HG03442 (cell line): ENCODE results near the gene ATF6B.
"Not testable (repeated sequence)": the region's sequence is repeated elsewhere in the genome, so short reads cannot be mapped to it uniquely, and the experiment has no call there.

Experiments used
- ATAC-seq: cut with Tn5 transposase; IDR thresholded peaks from one replicate; pipeline ENCODE4 v1.9.1; 2021; ENCODE audit warnings: mild to moderate bottlenecking, moderate library complexity; ENCODE audit not compliant: unreplicated experiment

The ATF6B gene

DNA sequence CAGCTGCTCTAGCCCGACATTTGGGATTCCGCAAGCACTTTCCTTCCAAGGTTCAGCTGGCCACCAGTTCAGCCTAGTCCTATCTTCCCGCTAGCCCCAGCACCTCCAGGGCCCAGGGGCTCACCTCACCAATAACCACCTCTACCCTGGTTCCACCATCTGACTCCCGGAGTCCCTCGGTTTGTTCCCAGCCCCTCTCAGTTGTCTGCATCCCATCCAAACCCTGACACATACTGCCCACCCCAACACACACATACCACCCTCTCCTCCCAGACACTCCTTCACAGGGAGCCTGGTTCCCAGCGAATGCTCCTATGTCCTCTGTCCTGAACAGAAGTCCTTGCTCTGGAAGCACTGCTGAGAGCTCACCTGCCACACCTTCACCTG is 19.3 kb downstream of the ATF6B start:
- no peak for ATAC-seq

DNA sequence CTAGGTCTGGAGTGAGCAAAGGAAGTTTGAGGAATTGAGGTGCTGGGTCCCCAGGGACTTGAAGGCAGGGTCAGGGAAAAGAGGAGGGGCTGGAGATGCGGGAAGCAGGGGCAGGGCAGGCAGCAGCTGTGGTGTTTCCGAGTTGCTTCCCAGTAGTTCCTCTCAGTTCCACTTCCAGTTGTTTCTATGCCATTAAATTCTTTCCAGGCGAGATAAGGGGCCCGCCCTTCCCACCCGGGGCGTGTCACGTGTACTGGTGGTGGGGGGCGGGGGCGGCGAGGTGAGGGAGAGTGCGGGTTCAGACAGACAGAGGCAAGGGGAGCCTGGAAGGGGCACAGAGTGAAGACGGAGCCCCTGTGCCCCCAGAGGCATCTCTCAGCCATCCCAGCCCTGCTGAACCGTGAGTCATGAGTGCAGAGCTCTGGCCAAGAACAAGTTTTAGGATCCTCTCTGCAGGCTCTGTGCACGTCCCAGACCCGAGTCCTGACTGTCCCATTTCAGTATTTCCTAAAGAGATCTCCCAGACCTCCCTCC is 19.9 kb downstream of the ATF6B start:
- no peak for ATAC-seq

DNA sequence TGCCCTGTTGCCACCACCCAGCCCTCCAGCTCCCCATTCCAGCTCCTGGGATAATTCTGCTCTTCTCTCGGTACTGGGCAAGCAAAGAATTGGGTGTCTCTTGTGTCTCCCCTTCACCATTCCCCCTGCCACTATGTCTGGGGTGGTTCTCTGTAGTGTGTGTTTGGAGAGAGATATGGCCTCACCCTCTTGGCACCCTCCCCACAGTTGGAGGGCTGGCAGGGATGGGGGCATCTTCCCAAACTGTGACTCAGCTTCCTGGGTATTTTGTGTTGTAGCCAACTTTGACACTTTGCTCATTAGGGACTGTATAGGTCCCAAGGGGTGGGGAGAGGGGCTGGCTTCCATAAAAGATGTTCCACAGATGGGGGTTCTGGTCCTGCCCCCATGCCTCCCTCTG is 20.6 kb downstream of the ATF6B start:
- ATAC-seq, result no peak

DNA sequence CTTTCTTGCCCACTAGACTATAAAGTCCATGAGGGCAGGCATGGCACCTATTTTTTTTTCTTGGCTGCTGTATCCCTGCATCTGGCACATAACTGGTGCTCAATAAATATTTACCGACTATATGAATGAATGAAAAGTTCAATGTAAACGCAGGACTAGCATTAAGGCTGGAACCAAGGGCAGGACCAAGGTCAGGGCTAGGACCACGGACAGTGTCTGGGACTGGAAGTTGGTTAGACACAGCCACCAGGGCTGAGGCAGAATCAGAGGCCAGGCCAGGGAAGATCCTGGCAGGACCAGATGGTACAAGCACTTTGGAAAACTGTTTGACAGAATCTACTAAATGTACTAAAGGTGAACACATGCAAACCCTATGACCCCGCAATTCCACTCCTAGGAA is 22.6 kb downstream of the ATF6B start:
- no peak for ATAC-seq

DNA sequence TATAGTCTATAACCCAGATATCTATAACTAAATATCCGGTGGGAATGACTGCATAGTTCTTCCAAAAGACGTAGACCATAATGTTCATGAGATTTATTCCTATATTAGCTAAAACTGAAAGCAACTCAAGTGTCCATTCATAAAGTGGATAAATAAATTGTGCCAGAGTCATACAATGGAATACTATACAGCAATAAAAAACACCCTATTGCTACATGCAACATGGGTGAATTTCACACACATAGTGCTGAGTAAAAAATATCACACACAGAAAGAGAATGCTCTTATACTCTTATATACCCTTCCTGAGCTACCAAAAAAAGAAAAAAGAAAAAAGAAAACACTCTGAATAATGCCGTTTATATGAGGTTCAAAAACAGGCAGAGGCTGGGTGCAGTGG is 25.8 kb downstream of the ATF6B start:
- ATAC-seq, result no peak

DNA sequence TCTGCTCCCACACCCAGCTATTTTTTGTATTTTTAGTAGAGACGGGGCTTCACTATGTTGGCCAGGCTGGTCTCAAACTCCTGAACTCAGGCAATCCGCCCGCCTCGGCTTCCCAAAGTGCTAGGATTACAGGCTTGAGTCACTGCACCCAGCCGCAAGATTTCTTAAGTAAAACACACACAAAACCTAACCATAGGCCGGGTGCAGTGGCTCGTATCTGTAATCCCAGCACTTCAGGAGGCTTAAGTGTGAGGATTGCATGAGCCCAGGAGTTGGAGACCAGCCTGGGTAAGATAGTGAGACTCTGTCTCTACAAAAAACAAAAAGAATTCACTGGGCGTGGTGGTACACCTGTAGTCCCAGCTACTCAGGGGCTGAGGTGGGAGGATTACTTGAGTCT is 27.8 kb downstream of the ATF6B start:
- ATAC-seq, result not testable (repeated sequence)

DNA sequence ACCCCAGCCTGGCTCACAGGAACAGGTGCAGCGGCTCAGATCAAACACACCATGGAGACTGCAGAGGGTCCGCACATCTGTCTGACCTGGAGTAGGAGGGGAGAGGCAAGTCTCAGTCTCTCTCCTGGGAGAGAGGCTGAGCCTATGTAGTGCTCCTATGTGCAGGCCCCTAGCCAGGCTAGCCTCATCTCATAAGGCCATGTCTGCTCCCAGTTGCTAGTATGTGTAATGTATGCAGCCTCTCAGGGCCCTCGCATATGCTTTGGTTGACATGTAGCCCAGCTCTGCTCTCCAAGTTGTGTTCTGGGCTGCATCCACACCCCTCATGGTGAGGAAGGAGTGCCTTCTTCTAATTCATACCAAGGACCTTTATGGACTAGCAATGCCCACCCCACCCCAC is 30.7 kb downstream of the ATF6B start:
- no peak for ATAC-seq

DNA sequence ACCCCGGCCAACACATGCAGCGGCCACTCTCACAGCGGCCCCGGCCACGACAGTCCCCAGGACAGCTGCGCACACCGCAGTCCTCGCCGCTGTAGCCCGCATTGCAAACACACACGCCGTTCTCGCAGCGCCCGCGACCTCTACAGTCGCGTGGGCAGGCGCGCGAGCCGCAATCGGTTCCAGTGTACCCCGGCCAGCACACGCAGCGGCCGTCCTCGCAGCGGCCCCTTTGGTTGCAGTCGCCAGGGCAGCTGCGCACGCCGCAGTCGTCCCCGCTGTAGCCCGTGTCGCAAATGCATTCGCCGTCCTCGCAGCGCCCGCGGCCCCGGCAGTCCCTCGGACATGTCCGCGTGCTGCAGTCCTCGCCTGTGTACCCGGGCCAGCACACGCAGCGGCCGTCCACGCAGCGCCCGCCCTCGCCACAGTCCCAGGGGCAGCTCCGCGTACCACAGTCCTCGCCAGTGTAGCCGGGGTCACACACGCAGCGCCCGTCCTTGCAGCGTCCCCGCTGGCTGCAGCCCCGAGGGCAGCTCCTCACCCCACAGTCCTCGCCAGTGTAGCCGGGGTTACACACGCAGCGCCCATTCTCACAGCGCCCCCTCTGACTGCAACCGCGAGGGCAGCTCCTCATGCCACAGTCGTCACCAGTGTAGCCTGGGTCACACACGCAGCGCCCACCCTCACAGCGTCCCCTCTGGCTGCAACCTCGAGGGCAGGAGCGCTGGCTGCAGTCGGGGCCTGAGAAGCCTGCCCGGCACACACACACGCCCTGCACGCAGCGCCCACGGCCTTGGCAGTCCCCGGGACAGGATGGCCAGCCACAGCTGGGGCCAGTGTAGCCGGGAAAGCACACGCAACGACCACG is 31.4 kb downstream of the ATF6B start:
- no peak for ATAC-seq

DNA sequence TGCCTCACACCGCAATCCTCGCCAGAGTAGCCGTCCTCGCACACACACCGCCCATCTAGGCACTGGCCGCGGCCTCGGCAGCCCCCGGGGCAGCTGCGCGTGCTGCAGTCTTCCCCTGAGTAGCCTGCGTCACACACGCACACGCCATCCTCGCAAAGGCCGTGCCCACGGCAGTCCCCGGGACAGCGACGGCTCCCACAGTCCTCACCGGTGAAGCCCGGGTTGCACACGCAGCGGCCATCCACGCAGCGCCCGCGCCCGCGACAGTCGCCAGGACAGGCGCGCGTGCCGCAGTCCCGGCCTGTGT is 32.0 kb downstream of the ATF6B start:
- no peak for ATAC-seq

DNA sequence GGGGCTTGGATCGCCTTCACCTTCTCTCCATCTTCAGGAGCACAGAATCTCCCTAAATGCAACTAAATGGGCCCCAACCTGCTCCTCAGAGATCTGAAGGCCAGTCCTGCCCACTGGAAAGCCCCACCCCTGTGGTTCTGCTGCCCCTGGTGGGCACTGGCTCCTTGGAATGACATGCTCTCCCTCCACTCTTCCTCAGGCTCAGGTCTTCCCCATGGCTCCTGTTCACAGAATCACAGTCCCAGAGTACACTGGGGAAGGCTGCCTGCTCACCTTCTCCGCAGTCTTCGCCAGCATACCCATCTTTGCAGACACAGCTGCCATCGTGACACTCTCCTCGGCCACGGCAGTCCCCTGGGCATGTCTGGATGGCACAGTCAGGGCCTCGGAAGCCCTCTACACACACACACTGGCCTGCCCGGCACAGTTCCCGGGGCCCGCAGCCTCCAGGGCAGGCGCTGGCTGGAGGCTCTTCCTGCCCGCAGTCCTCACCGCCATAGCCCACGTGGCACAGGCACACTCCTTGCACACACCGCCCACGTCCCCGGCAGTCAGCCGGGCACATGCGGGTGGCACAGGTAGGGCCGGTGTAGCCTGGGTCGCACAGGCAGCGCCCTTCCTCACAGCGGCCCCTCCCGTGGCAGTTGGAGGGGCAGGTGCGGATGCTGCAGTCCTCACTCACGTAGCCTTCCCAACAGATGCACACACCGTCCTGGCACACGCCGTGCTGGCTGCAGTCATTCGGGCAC is 32.5 kb downstream of the ATF6B start:
- no peak for ATAC-seq

DNA sequence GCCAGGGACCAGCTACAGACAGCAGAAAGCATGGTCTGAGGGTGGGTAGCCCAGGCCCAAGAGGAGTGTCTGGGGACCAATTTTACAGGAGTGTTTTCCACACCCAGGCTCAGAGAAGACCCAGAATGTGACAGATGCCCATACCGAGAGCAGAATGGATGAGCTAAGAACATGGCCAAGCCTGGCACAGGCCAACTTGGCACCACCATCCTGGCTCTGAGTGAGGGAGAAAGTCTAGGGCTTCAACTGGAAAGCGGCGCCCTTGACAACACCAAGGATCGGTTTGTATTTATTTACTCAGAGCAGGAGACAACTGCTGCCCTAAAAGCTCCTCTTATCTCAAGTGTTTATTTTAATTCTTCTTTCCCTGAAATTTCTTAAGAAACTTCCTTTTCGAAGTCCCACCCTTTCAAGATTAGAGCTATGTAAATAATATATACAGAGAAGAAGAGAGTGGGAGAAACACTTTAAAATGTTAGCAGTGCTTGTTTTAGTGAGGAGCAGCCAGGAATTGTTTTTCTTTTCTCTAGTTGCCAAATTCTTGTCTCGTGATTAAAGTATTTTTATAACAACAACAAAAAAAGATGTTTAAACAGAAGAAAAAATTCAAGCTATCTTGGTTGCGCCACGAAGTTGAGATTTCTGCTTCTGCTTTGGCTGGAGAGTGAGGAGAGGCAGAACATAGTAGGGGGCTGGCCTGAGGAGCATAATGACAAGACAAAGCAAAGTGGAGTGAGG is 35.1 kb downstream of the ATF6B start:
- no peak for ATAC-seq

DNA sequence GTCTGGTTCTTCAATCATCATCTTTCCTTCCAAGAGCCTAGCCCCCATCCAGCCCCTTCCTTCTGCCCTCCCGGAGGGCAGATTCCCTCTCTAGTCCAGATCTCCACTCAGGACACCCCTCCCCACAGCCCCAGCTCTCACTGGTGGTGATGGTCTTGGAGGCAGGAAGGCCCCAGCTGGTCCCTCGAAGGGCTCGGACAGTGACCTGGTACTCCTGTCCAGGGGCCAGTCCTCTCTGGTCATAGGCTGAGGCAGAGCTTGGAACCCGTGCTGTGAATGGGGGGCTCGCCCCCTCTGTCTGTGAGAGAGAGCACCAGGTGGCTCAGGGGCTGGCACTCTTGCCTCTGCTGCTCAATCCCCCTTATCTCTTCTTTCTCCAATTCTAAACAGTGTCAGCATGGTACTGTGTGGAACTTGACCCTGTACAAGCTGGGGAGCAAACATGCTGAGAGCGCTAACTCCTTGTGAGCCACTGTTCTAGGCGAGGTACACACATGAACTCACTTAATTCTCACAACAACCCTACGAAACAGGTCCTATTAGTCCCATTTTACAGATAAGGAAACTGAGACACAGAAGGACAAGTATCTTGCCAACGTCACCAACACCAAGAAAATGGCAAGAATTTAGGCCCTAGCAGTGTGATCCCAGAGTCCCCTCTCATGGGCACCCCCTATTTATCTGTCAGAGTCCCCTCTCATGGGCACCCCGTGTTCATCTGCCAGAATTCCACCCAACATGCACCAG is 38.8 kb downstream of the ATF6B start:
- no peak for ATAC-seq

DNA sequence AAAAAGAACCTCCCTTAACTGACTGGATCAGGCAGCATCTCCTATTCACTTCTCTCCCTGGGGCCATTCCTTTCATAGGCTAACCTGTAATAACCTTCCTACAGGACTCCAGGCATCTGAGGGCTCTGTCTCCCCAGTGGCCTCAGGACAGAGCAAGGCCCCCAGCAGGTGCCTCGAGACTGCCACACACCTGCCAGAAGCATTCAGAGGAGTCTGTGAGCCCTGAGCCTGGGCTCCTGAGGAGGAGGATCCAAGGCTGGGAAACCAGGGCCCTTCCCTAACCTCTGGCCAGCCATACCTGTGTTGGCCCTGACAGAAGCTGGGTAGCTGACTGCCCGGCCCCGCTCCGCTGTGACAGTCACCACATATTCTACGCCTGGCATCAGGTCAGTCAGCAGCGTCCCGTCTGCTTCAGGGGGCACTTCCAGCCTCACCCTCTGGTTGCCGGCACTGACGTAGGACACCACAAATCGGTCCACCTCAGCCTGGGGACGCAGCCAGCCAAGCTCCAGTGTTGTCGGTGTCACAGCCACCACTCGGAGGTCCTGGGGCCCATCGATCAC is 39.5 kb downstream of the ATF6B start:
- no peak for ATAC-seq

DNA sequence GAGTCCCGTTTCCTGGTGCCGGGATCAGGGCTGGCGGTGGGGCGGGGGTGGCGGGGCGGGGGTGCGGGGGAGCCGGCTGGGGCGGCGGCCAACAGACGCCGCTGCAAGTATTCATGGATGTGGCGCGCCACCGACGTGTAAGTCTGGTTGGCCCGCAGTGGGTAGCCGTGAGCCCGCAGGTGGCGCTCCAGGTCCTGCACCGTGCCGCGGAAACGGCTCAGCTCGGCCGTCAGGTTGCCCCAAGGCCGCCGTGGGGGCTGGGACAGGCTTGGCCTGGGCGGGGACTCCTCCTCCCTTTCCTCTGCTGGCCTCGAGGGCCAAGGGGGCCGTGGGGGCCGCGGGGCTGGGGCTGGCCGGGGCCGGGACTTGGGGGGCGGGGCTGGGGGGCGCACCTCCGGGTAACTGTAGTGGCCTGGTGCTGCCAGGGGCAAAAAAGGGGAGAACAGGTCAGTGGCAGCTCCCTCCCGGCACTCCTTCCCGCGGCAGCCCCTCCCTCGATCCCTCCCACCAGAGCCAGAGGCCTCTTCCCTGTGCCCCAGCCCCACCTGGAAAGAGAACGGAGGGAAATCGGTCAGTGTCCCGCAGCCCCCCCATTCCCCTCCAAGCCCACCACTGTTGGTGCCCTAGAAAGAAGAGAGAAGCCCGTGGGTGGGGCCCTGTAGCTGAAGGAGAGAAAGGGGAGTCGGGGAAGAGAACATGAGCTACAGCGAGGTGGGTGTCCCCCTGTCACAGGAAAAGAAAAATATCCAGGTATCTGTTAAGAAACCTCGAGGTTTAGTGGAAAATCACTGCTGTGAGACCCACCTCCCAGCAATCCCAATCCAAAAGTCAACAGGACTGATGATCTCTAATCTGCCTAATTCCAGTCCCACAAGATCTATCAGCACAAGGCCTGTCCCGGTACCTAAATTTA is 40.2 kb downstream of the ATF6B start:
- ATAC-seq, result no peak

DNA sequence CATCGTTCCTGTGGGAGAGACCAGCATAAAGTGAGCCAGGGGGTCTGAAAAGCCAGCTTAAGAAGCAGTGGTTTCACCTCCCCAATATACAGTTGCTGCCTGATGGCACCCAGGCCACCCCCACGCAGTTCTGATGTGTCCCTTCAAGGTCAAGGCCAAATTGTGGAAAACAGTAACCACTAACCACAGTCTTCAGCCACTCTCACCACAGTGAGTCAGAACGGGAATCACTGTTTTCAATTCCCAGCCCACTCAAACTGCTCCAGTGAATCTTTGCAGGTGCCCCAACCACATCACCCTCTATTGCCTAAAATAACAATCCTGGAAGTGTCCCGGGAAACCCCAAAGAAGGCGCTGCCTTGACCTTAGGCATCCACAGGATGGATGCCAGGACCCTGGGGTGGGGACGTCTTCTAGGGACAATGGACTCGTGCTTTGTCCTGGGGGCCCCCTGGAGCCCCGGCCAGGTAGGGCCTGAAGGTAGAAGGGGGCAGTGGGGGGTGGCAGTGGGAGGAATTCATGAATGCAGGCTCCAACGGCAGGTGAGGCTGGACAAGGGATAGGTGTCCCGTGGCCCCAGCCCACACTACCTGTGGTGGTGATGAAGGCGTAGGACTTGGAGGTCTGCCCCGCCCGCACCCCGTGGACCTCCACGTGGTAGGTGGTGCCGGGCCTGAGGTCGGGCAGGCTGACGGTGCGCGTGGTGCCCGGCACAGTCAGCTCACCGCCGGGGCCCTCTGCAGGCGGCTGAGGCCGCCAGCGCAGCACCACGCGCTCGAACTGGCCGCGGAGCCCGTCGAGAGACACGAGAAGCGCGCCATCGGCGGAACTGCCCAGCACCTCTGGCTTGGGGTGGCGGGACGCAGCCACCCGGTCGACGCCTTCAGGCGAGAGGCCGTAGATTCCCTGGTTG is 41.1 kb downstream of the ATF6B start:
- ATAC-seq, result no peak

DNA sequence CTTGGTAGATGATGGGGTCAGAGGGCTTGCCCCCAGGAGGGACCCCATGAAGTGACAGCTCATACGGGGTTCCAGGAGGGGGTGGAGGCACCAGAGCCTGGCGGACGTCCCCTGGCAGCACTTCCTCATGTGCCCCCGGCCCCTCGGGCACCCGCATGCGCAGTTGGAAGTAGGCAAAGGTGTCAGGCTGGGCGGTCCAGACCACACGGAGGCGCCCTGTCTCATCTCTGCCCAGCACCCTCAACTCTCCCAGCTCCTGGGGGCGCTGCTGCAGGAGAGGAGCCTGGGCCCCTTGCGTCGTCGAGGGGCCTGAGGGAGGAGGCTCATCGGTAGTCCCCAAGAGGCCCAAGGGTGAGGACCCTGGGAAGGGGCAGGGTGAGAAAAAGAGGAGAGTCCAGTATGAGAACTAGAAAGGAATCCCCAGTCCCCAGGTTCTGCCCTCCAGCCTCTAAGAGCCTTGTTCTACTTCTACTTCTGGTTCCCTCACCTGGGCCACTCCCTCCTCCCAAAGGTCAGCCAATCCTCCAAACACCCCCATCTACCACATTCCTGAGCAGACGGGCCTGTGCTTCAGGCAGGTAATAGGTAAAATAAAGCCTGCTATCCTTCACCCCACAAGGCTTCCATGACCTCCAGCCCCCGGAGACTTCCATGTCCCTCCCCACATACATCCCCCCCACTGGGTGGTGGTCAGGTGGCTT is 42.1 kb downstream of the ATF6B start:
- ATAC-seq, result no peak

DNA sequence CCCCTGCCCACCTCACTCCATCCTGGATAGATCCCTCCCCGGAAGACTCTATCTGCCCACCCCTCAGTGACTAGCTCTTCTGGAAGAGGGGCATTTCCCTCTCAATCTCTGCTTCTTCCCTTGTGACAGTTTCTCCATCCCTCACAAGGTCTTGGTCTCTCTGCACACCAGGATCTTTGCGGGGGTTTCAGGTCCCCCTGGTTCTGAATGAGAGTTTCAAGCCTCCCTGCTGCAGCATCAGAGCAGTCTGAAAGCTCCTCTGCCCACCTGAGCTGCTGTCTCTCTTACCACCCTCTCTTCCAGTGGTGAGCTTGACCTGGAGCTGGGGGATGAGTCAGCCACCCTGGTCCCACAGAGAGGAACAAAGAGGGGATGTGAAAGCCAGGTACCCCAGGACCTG is 43.3 kb downstream of the ATF6B start:
- no peak for ATAC-seq
